Adrenal gland (tissue), 12 donors: ENCODE measurements around the gene AHR. TPM values are rescaled to one million over a fixed set of nuclear protein-coding genes. Genes with fewer than 3 reads are reported as not detected.
"Not testable (repeated sequence)": the region's sequence is repeated elsewhere in the genome, so short reads cannot be mapped to it uniquely, and the experiment has no call there.

ENCODE experiments used
- DNase-seq, 7 donors: peaks; one replicate each; pipeline ENCODE4 v3.0.0-alpha.2; 2019 to 2020
- H3K27ac ChIP-seq, 5 donors: fragments of 200-600 bp; sonication (generic) in 4 of 5; 1 replicate in 3 of 5; 2 replicates in 2 of 5; pipeline versions ENCODE4 v1.5.1 to v1.8.0; 2016 to 2020; ENCODE audit warnings: mild to moderate bottlenecking in 1 of 5
- H3K27me3 ChIP-seq: fragments of 200-600 bp; 2 replicates; pipeline ENCODE4 v1.8.0; 2021
- H3K36me3 ChIP-seq, 2 donors: fragments of 200-600 bp; replicated peaks in 1 of 2; 1 replicate in 1 of 2; 2 replicates in 1 of 2; pipeline versions ENCODE4 v1.5.1 to v1.8.0; 2018 to 2022
- H3K4me1 ChIP-seq, 2 donors: fragments of 200-600 bp; replicated peaks in 1 of 2; 1 replicate in 1 of 2; 2 replicates in 1 of 2; pipeline versions ENCODE4 v1.5.1 to v1.8.0; 2018 to 2021
- H3K4me3 ChIP-seq, 4 donors: fragments of 200-600 bp; sonication (generic) in 3 of 4; one replicate each; pipeline ENCODE4 v1.5.1; 2016 to 2018
- H3K9me3 ChIP-seq, 3 donors: fragments of 200-600 bp; sonication (generic) in 1 of 3; replicated peaks in 1 of 3; 1 replicate in 2 of 3; 2 replicates in 1 of 3; pipeline versions ENCODE4 v1.5.1 to v1.8.0; 2016 to 2021
- CTCF ChIP-seq, 6 experiments: fragments of 450-650 bp in 4 of 6; fragments of 200-600 bp in 2 of 6; sonication (generic) in 1 of 6; IDR thresholded peaks; 1 replicate in 5 of 6; 2 replicates in 1 of 6; pipeline versions ENCODE4 v1.5.1 to v1.8.0; 2016 to 2021; ENCODE audit warnings: antibody characterized with exemption in 6 of 6, mild to moderate bottlenecking in 2 of 6, moderate library complexity in 1 of 6
- POLR2A ChIP-seq, 2 donors: fragments of 450-650 bp; IDR thresholded peaks; one replicate each; pipeline ENCODE4 v1.6.1; 2017; ENCODE audit warnings: antibody characterized with exemption in 2 of 2, mild to moderate bottlenecking in 2 of 2, moderate library complexity in 1 of 2
- WGBS, 4 donors: extraction: QIAGEN DNeasy Blood & Tissue Kit in 2 of 4; methylation state at CpG; one replicate each; pipeline versions ENCODE4 v1.1.5 to v1.1.7; 2013 to 2017; 5-methylcytosine and 5-hydroxymethylcytosine counted together
- intact Hi-C, 2 donors: fragments of 100-400 bp; cut with DNase I; formaldehyde crosslinking; loops; one replicate each; pipeline versions ENCODE4 v1.14.1 to v1.15.0; 2022 to 2023
- polyA plus RNA-seq, 3 donors: library from polyadenylated mRNA; stranded (reverse); fragments of 200-250 nt in 2 of 3; fragments of 350-450 nt in 1 of 3; fragmentation: Illumina TruSeq in 1 of 3; extraction: RNeasy Lipid Tissue Mini Kit (QIAGEN cat#74804) in 1 of 3; gene quantifications; one replicate each; pipeline ENCODE4 v1.2.3, GENCODE V29; 2013 to 2014
- total RNA-seq, 9 donors: library from RNA; depleted of rRNA in 4 of 9; stranded (reverse); fragments of >200 nt in 4 of 9; fragments of 120-200 nt in 1 of 9; fragmentation: NEBNext Ultra II Directional in 1 of 9; extraction: Animal tissue kit (Norgen Biotek cat#: 25700) in 1 of 9; gene quantifications; one replicate each; pipeline versions ENCODE4 v1.1.0 to v1.2.4, GENCODE V29; 2013 to 2023
- donor health status: healthy with polysubstance abuse.
- donor health status: Bipolar disorder and iron deficiency.
- donor health status: DM: yes; HTN: yes; CAD: no.
- donor health status: DM: no; HTN: no; CAD: no.
- donor health status: DM: no; HTN: no; CAD: no.
- donor health status: DM: yes; HTN: yes; CAD: no.

Gene AHR
- total and polyA plus RNA-seq, 12 donors = 7.8 to 161 (median 73.9) TPM

GRCh38 chr7:17342756-17343155 lies 44.3 kb downstream of the AHR start:
- Histone ChIP-seq H3K36me3 (peaks cover 0 to 11% of the 10 kb centered on the region in 2 donors), H3K27me3 (no peaks in the 10 kb centered on the region), H3K4me3 (no peak overlapping the region), H3K27ac (no peak overlapping the region), H3K4me1 (peaks cover 0 to 29% of the 10 kb centered on the region in 2 donors), H3K9me3 (no peaks in the 10 kb centered on the region)
- intact Hi-C loops = no loop called here
- DNase-seq = no peak
- TF ChIP-seq CTCF (IDR thresholded peaks at IDR 0.05) (no peak), POLR2A (IDR thresholded peaks at IDR 0.05) (no peak)
- 76 to 84% (median 79%) methylated on average over 2 of the region's 2 CpGs for WGBS, 4 donors

- peaks cover 0 to 4% of the 10 kb centered on the region in 2 donors for H3K4me1 ChIP-seq
- H3K27me3 ChIP-seq = no peaks in the 10 kb centered on the region
- DNase-seq = no peak
- H3K4me3 ChIP-seq = no peak overlapping the region
- H3K9me3 ChIP-seq = no peaks in the 10 kb centered on the region
- no peak overlapping the region for H3K27ac ChIP-seq
- intact Hi-C loops = no loop called here
- TF ChIP-seq POLR2A (IDR thresholded peaks at IDR 0.05) (no peak), CTCF (IDR thresholded peaks at IDR 0.05) (no peak)
- H3K36me3 ChIP-seq = peaks cover 0 to 11% of the 10 kb centered on the region in 2 donors
Observed at GRCh38 chr7:17347401-17347800, 48.9 kb downstream of the AHR start.

GRCh38 chr7:17348932-17349331 lies 50.5 kb downstream of the AHR start:
- intact Hi-C loops = not testable (repeated sequence)

GRCh38 chr7:17350321-17350720 lies 51.9 kb downstream of the AHR start:
- H3K36me3 ChIP-seq, intact Hi-C loops: not testable (repeated sequence)
- WGBS, 4 donors = 93 to 97% (median 95%) methylated on average over 3 of the region's 3 CpGs

More at GRCh38 chr7:17348932-17349331, 50.5 kb downstream of the AHR start:
- not testable (repeated sequence) for H3K27me3 ChIP-seq, H3K9me3 ChIP-seq, H3K4me3 ChIP-seq, H3K36me3 ChIP-seq, H3K27ac ChIP-seq, DNase-seq, H3K4me1 ChIP-seq
- WGBS, 4 donors = 90 to 100% (median 96%) methylated on average over 1 of the region's 1 CpG

GRCh38 chr7:17353650-17354419 lies 55.4 kb downstream of the AHR start:
- DNase-seq, H3K27me3 ChIP-seq, intact Hi-C loops, H3K9me3 ChIP-seq, H3K4me3 ChIP-seq, H3K4me1 ChIP-seq, H3K36me3 ChIP-seq, H3K27ac ChIP-seq: not testable (repeated sequence)
- 81 to 90% (median 87%) methylated on average over 4 to 6 of the region's 6 CpGs for WGBS, 4 donors

More at GRCh38 chr7:17350321-17350720, 51.9 kb downstream of the AHR start:
- H3K4me3 ChIP-seq, H3K4me1 ChIP-seq, DNase-seq, H3K27ac ChIP-seq, H3K27me3 ChIP-seq, H3K9me3 ChIP-seq: not testable (repeated sequence)

GRCh38 chr7:17354473-17354872 lies 56.0 kb downstream of the AHR start:
- intact Hi-C loops = no loop called here
- DNase-seq = no peak
- Histone ChIP-seq H3K27ac (no peak overlapping the region), H3K9me3 (no peaks in the 10 kb centered on the region), H3K4me3 (no peak overlapping the region), H3K4me1 (no peaks in the 10 kb centered on the region), H3K27me3 (no peaks in the 10 kb centered on the region), H3K36me3 (no peaks in the 10 kb centered on the region)
- 90 to 95% (median 93%) methylated on average over 3 to 6 of the region's 6 CpGs for WGBS, 4 donors
- TF ChIP-seq POLR2A (IDR thresholded peaks at IDR 0.05) (no peak), CTCF (IDR thresholded peaks at IDR 0.05) (no peak)
